Fibroblast of skin of scalp (primary cell): Measurements from ENCODE around the gene SPAG9.

Experiments
- DNase-seq: peaks from one replicate; pipeline ENCODE4 v3.0.0-alpha.2; 2013

The SPAG9 gene

DNA sequence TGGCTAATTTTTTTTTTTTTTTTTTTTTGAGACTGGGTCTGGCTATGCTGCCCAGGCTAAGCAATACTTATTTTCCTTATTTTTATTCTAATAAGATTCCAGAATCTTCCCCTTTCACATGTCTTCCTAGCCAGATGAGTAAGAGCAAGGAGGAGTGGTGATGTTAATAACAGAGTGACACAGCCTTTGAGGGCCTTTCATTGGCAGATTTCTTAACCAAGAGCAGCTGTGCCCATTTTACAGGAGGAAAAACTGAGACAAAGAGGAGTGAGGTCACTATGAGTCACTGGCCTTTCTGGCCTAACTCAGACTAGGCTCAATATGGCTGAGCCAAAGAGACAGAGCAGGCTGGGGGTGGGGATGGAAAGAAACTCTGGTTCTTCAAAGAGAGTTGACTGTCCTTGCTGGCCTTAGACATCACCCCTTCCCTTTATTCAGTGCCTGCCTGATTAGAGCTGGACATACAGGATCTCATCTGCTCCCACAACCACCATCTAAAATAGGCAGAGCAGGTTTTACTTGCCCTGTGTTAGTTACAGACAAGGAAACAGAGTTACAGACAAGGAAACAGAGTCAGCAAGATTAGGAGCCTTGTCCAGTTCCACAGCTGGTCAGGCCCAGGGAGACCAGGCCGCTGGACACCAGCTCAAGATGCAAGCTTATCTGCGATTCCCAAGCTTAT is 204.5 kb downstream of the SPAG9 start:
- peak; percentile 20 for DNase-seq

DNA sequence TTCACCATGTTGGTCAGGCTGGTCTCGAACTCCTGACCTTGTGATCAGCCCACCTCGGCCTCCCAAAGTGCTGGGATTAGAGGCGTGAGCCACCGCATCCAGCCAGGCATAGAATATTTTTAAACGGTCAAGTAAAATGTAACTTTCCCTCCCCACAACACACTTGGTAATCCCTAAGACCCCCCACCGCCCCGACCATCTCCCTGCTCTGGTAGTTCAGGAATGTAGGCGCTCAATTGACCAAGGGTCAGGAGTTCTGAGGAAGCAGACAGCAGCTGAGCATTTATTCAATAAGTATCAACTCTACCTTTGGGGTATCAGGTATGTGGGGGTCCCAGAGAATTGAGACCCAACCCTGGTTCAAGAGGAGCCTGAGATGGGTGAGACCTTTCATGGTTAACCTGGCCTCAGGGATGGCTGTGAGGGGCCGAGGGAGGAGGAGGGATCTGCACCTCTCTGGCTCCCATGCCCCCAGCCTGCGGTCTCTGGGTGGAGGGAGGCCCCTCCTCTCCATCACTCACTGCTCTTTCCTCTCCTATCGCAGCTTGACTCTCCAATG is 206.1 kb downstream of the SPAG9 start:
- no peak for DNase-seq

DNA sequence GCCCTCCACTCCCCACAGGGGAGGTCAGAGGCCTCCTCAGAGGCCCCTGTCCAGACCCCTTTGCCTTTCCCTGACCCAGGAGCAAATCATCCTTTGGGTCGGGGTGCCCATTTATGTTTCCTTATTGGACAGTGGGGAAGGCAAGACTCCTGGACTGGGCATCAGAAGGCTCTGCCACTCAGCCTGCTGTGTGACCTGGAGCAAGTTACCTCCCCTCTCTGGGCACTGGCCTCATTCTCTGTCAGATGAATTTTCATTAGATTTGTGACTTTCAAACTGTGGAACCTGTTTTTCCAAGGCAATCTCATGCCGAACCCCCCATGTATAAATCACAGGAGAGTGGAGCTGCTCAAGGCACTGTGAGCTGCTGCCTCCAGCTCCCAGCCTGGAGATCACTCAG is 207.5 kb downstream of the SPAG9 start:
- no peak for DNase-seq
